GM12878 (cell line): ENCODE data around the gene LIPG. TPM values are rescaled to one million over a fixed set of nuclear protein-coding genes. Genes with fewer than 3 reads are reported as not detected.

Experiments
- polyA plus RNA-seq, 11 experiments: library from polyadenylated mRNA; depleted of rRNA in 4 of 11; unstranded in 6 of 11; stranded (reverse) in 5 of 11; fragments of >200 nt; fragmentation: Nextera tagmentation in 4 of 11; fragmentation: Illumina TruSeq in 1 of 11; extraction: Ambion mirVana in 4 of 11; extraction: Trizol in 1 of 11; gene quantifications; 1 replicate in 1 of 11; 2 replicates in 10 of 11; pipeline versions ENCODE4 v1.2.1 to v1.2.3, GENCODE V29; 2011 to 2016; ENCODE audit warnings: inconsistent platforms in 2 of 11, missing spikeins in 2 of 11, low read depth in 1 of 11
- total RNA-seq, 4 experiments: library from RNA; depleted of rRNA in 3 of 4; stranded (reverse); fragments of >200 nt in 3 of 4; fragmentation: Illumina TruSeq in 1 of 4; extraction: Trizol in 1 of 4; gene quantifications; 2 replicates each; pipeline versions ENCODE4 v1.2.1 to v1.2.3, GENCODE V29; 2013 to 2021

Gene LIPG
- total and polyA plus RNA-seq, 10 of the 15 experiments (the other 5 are each of a cell fraction or from before 2014, with no cell fraction given), result 0.04 to 0.55 (median 0.18) TPM; not detected in 1

Other genes with a start within 250 kb of the LIPG start
- gene DYM, start 101.4 kb upstream of the LIPG start, total RNA-seq (2014; rRNA removed), result 67.4 and 72.6 TPM in 2 replicates
- gene DYM, start 101.4 kb upstream of the LIPG start, total RNA-seq (2014; rRNA removed; fragmentation: Illumina TruSeq; extraction: Trizol), result 32.3 and 35.9 TPM in 2 replicates
- gene DYM, start 101.4 kb upstream of the LIPG start, total RNA-seq (2021), result 58.7 and 61.9 TPM in 2 replicates
- 80.4 and 82.4 TPM in 2 replicates for gene DYM, start 101.4 kb upstream of the LIPG start, polyA plus RNA-seq (2011; rRNA removed)
- gene DYM, start 101.4 kb upstream of the LIPG start, polyA plus RNA-seq (2014; fragmentation: Illumina TruSeq; extraction: Trizol), result 27.3 and 38.5 TPM in 2 replicates
- 10 to 100 TPM in 1 of 2 experiments, 1 to 10 TPM in 1; 9.0 to 21.1 TPM for gene DYM, start 101.4 kb upstream of the LIPG start, polyA plus RNA-seq (2014; fragmentation: Nextera tagmentation; extraction: Ambion mirVana)
- gene DYM, start 101.4 kb upstream of the LIPG start, polyA plus RNA-seq (2014; rRNA removed), result 46.6 and 49.3 TPM in 2 replicates
- gene DYM, start 101.4 kb upstream of the LIPG start, polyA plus RNA-seq (2016; fragmentation: Nextera tagmentation; extraction: Ambion mirVana), result 10 to 100 TPM; 45.8 to 49.5 TPM
- gene C18orf32, start 74.8 kb upstream of the LIPG start, total RNA-seq (2014; rRNA removed), result 11.5 and 14.9 TPM in 2 replicates
- 11.9 and 13.7 TPM in 2 replicates for gene C18orf32, start 74.8 kb upstream of the LIPG start, total RNA-seq (2014; rRNA removed; fragmentation: Illumina TruSeq; extraction: Trizol)
- 26.6 and 30.1 TPM in 2 replicates for gene C18orf32, start 74.8 kb upstream of the LIPG start, total RNA-seq (2021)
- gene C18orf32, start 74.8 kb upstream of the LIPG start, polyA plus RNA-seq (2011; rRNA removed), result 21.3 and 48.8 TPM in 2 replicates
- gene C18orf32, start 74.8 kb upstream of the LIPG start, polyA plus RNA-seq (2014; fragmentation: Illumina TruSeq; extraction: Trizol), result 19.8 and 25.8 TPM in 2 replicates
- gene C18orf32, start 74.8 kb upstream of the LIPG start, polyA plus RNA-seq (2014; fragmentation: Nextera tagmentation; extraction: Ambion mirVana), result 10 to 100 TPM; 35.7 to 44.0 TPM
- 31.6 and 42.0 TPM in 2 replicates for gene C18orf32, start 74.8 kb upstream of the LIPG start, polyA plus RNA-seq (2014; rRNA removed)
- 10 to 100 TPM; 55.7 to 67.0 TPM for gene C18orf32, start 74.8 kb upstream of the LIPG start, polyA plus RNA-seq (2016; fragmentation: Nextera tagmentation; extraction: Ambion mirVana)
- 3,129 and 3,391 TPM in 2 replicates for gene RPL17, start 69.6 kb upstream of the LIPG start, total RNA-seq (2014; rRNA removed)
- 3,939 and 4,064 TPM in 2 replicates for gene RPL17, start 69.6 kb upstream of the LIPG start, total RNA-seq (2014; rRNA removed; fragmentation: Illumina TruSeq; extraction: Trizol)
- gene RPL17, start 69.6 kb upstream of the LIPG start, total RNA-seq (2021), result 2,307 and 2,345 TPM in 2 replicates
- 4,363 and 5,610 TPM in 2 replicates for gene RPL17, start 69.6 kb upstream of the LIPG start, polyA plus RNA-seq (2011; rRNA removed)
- 3,300 and 3,786 TPM in 2 replicates for gene RPL17, start 69.6 kb upstream of the LIPG start, polyA plus RNA-seq (2014; fragmentation: Illumina TruSeq; extraction: Trizol)
- gene RPL17, start 69.6 kb upstream of the LIPG start, polyA plus RNA-seq (2014; fragmentation: Nextera tagmentation; extraction: Ambion mirVana), result 1,000 to 10,000 TPM; 3,193 to 4,110 TPM
- 3,404 and 3,644 TPM in 2 replicates for gene RPL17, start 69.6 kb upstream of the LIPG start, polyA plus RNA-seq (2014; rRNA removed)
- 1,000 to 10,000 TPM; 1,396 to 1,427 TPM for gene RPL17, start 69.6 kb upstream of the LIPG start, polyA plus RNA-seq (2016; fragmentation: Nextera tagmentation; extraction: Ambion mirVana)